ENCODE results near the gene GRHL1. TPM values are rescaled to one million over a fixed set of nuclear protein-coding genes. Genes with fewer than 3 reads are reported as not detected.

The GRHL1 gene
- total and polyA plus RNA-seq, 9 of the 15 experiments (the other 6 are each of a cell fraction or from before 2014, with no cell fraction given) = 1.7 to 6.1 (median 4.7) TPM

- TF ChIP-seq HDGF (IDR thresholded peaks at IDR 0.05) (no peak), TRIM28 (IDR thresholded peaks at IDR 0.05) (no peak), MCM2 (IDR thresholded peaks at IDR 0.05; ENCODE audit: low read depth) (no peak)
These were observed 43.0 kb downstream of the GRHL1 start (continued) for GRCh38 chr2:9994462-9994861.

- Histone ChIP-seq H3K79me2 (ENCODE audit: control insufficient read depth, insufficient read depth, low read length) (no peaks in the 10 kb centered on the region), H3K4me1 (replicated peaks in 1 of 2; ENCODE audit: control insufficient read depth in 2 of 2, insufficient read depth in 2 of 2, low read length in 2 of 2) (peaks cover 0 to 3% of the 10 kb centered on the region in 2 experiments; a peak in 1 of 5 replicates), H3K27me3 (ENCODE audit: control insufficient read depth in 2 of 2, insufficient read depth in 2 of 2, low read length in 2 of 2) (no peaks in the 10 kb centered on the region), H3K4me2 (ENCODE audit: insufficient read depth, low read length) (no peak overlapping the region), H3K9me1 (ENCODE audit: control insufficient read depth, insufficient read depth, low read length) (no peaks in the 10 kb centered on the region), H3K27ac (ENCODE audit: extremely low read depth, low read depth, low read length) (no peak overlapping the region), H4K20me1 (replicated peaks; ENCODE audit: control insufficient read depth, insufficient read depth, low read length) (no peaks in the 10 kb centered on the region), H3K9ac (ENCODE audit: insufficient read depth in 1 of 2, low read depth in 2 of 2, low read length in 2 of 2) (no peak overlapping the region), H3K4me3 (no peak overlapping the region), H3K36me3 (ENCODE audit: control insufficient read depth, insufficient read depth, low read length) (peaks cover 5% of the 10 kb centered on the region; the same call in 1 of the 3 replicates), H2AFZ (ENCODE audit: low read depth, low read length) (no peak overlapping the region), H3K9me3 (replicated peaks; ENCODE audit: control insufficient read depth, insufficient read depth, low read depth, low read length) (no peaks in the 10 kb centered on the region)
- 77% methylated on average over 5 of the region's 5 CpGs for WGBS (ENCODE audit: insufficient coverage, low coverage, missing lambda C conversion rate)
- no peak for ATAC-seq
- ChIA-PET POLR2A (no interaction called here), CTCF (ENCODE audit: low intra/inter-chr PET ratio) (no interaction called here)
- BruUV-seq (replicated peaks) = no TSS peak
- no peak for DNase-seq (ENCODE audit: extremely low read depth in 1 of 4, low spot score in 3 of 4)
- TF ChIP-seq ZNF830 (CRISPR knock-in tag; IDR thresholded peaks at IDR 0.05) (no peak), COPS2 (conservative IDR thresholded peaks at IDR 0.05) (no peak), CBX5 (IDR thresholded peaks at IDR 0.05; ENCODE audit: borderline replicate concordance, low read depth) (no peak), ZFPM2 (CRISPR knock-in tag; IDR thresholded peaks at IDR 0.05) (no peak), FOXJ2 (tag; IDR thresholded peaks at IDR 0.05) (no peak), CHD2 (IDR thresholded peaks at IDR 0.05; ENCODE audit: low read depth, low read length) (no peak)
- in situ Hi-C loops (cut with MboI) (no loop called here), intact Hi-C loops (cut with micrococcal nuclease) (no loop called here)
- FAIRE-seq = no peak
These were observed 43.6 kb downstream of the GRHL1 start for GRCh38 chr2:9995059-9995458.

Measured in K562 (cell line).